ENCODE data around the gene CCDC88C.

- TF ChIP-seq CTCF (IDR thresholded peaks at IDR 0.05; ENCODE audit: insufficient read depth, low read depth, low read length) (no peak), EZH2 (IDR thresholded peaks at IDR 0.05; ENCODE audit: insufficient read depth, low read length) (no peak)
Observed at GRCh38 chr14:91278383-91278715, 139.3 kb downstream of the CCDC88C start.
